ENCODE data around the gene HOXA3. TPM values are rescaled to one million over a fixed set of nuclear protein-coding genes. Genes with fewer than 3 reads are reported as not detected.
A peak's percentile ranks its signal among the peaks of the same experiment; 100 is the strongest.

HOXA3 gene
- total and polyA plus RNA-seq, 10 of the 15 experiments (the other 5 are each of a cell fraction or from before 2014, with no cell fraction given), result 0.05 TPM; not detected in 9

DNA sequence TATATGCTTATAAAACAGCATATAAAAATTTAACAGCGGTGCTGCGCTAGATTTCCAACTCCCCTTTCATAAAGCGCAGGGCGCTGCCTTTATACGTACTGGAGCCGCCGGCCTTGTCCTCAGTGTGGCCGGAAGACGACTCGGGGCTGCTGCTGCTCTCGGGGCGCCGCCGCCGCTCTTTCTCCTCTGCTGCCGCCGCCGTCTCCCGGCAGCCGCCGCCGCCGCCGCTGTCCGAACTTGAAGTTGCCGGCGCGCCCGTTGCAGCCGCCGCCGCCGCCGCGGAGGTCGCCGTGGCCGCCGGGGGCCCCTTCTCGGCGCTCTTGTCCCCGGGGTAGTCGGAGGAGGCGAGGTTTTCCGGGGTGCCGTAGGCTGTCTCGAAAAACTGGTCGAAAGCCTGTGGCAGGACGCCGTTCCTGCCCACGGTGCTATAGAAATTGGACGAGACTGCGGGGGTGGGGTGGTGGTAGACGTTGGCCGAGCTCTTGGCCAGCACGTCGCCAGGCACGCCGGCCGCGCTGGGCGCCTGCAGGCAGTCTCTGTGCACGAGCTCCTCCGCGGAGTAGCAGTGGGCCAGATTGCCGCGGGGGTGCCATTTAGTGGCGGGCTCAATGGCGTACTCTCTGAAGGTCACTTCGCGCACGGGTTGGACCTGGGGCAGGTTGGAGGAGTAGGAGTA lies 32.1 kb upstream of the HOXA3 start:
- BruUV-seq (replicated peaks), result no TSS peak
- POLR2A ChIA-PET, result no interaction called here
- CTCF ChIA-PET, result no interaction called here
- in situ Hi-C loops (cut with MboI) (no loop called here), intact Hi-C loops (cut with micrococcal nuclease; ENCODE audit: unreplicated experiment) (no loop called here)
- no peaks in the 10 kb centered on the region; the same call in 2 of the 3 replicates for H3K9me3 ChIP-seq (replicated peaks; ENCODE audit: control insufficient read depth, insufficient read depth, low read length)
- no peak for FAIRE-seq
- RAD21 ChIA-PET (ENCODE audit: unreplicated experiment), result interaction anchor here (0.7 to 1.4 kb wide), 2 partner anchors 11 to 1820 kb away, joined by 3 to 4 read pairs; no protein-coding TSS in a partner anchor
- H3K4me3 ChIP-seq, result no peak overlapping the region
- peak overlapping the region; percentile 22 for H3K4me2 ChIP-seq (ENCODE audit: control insufficient read depth, insufficient read depth)
- no peak overlapping the region for H2AFZ ChIP-seq (ENCODE audit: control insufficient read depth, low read depth, low read length)
- TF ChIP-seq PML (IDR thresholded peaks at IDR 0.05; ENCODE audit: low read length) (no peak), NRF1 (conservative IDR thresholded peaks at IDR 0.05; ENCODE audit: low read depth, low read length) (no peak), BCLAF1 (IDR thresholded peaks at IDR 0.05) (no peak), BACH1 (IDR thresholded peaks at IDR 0.05; ENCODE audit: borderline replicate concordance) (no peak), HSF1 (IDR thresholded peaks at IDR 0.05; ENCODE audit: low read depth, low read length) (no peak), ETV6 (conservative IDR thresholded peaks at IDR 0.05 in 1 of 2, IDR thresholded peaks at IDR 0.05 in 1 of 2; ENCODE audit: borderline replicate concordance in 1 of 2, low read depth in 1 of 2) (no peak), ZNF687 (IDR thresholded peaks at IDR 0.05) (no peak)
- TF ChIP-seq, protein P1, sequence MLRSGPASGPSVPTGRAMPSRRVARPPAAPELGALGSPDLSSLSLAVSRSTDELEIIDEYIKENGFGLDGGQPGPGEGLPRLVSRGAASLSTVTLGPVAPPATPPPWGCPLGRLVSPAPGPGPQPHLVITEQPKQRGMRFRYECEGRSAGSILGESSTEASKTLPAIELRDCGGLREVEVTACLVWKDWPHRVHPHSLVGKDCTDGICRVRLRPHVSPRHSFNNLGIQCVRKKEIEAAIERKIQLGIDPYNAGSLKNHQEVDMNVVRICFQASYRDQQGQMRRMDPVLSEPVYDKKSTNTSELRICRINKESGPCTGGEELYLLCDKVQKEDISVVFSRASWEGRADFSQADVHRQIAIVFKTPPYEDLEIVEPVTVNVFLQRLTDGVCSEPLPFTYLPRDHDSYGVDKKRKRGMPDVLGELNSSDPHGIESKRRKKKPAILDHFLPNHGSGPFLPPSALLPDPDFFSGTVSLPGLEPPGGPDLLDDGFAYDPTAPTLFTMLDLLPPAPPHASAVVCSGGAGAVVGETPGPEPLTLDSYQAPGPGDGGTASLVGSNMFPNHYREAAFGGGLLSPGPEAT (IDR thresholded peaks at IDR 0.05; ENCODE audit: low read depth), result no peak
- ATAC-seq, result peak; percentile 71
- H4K20me1 ChIP-seq (ENCODE audit: control insufficient read depth, insufficient read depth), result no peaks in the 10 kb centered on the region
- no peaks in the 10 kb centered on the region for H3K36me3 ChIP-seq (ENCODE audit: control insufficient read depth in 2 of 2, insufficient read depth in 2 of 2, low read length in 1 of 2)
- H3K4me1 ChIP-seq (ENCODE audit: control insufficient read depth, insufficient read depth, low read length), result no peaks in the 10 kb centered on the region
- SMC1A ChIA-PET (ENCODE audit: uncharacterized antibody, unreplicated experiment), result no interaction called here
- no peak for DNase-seq (ENCODE audit: low read depth, low spot score)
- no peaks in the 10 kb centered on the region for H3K79me2 ChIP-seq (ENCODE audit: control insufficient read depth, insufficient read depth, low read length)
- no peak overlapping the region for H3K9ac ChIP-seq (ENCODE audit: control insufficient read depth, insufficient read depth, low read length)
- WGBS (ENCODE audit: insufficient coverage, insufficient replicate concordance, low lambda C conversion rate, missing lambda C conversion rate), result 33% methylated on average over 64 of the region's 72 CpGs
- peaks cover 37 to 50% of the 10 kb centered on the region in 2 experiments for H3K27me3 ChIP-seq (replicated peaks in 1 of 2; ENCODE audit: control insufficient read depth in 2 of 2, insufficient read depth in 2 of 2, low read length in 1 of 2)
- H3K27ac ChIP-seq (ENCODE audit: control insufficient read depth, insufficient read depth), result no peak overlapping the region

All from GM12878 (cell line).